Left lung (tissue), 10 donors: ENCODE measurements around the gene SMIM23. TPM values are rescaled to one million over a fixed set of nuclear protein-coding genes. Genes with fewer than 3 reads are reported as not detected.

Experiments
- ATAC-seq: fragments of 200-7000 bp; cut with Tn5 transposase; one replicate; pipeline ENCODE4 v1.9.1; 2020; ENCODE audit warnings: moderate library complexity
- DNase-seq, 4 donors: peaks; one replicate each; pipeline ENCODE4 v3.0.0-alpha.2; 2013 to 2020
- H3K27ac ChIP-seq, 2 donors: fragments of 200-600 bp; sonication (generic) in 1 of 2; one replicate each; pipeline versions ENCODE4 v1.5.0 to v1.8.0; 2020 to 2021
- H3K27me3 ChIP-seq, 2 donors: fragments of 200-600 bp; sonication (generic) in 1 of 2; one replicate each; pipeline versions ENCODE4 v1.5.0 to v1.8.0; 2020 to 2021
- H3K36me3 ChIP-seq, 2 donors: fragments of 200-600 bp; sonication (generic) in 1 of 2; one replicate each; pipeline versions ENCODE4 v1.5.0 to v1.8.0; 2020 to 2021
- H3K4me1 ChIP-seq, 2 donors: fragments of 200-600 bp; one replicate each; pipeline ENCODE4 v1.8.0; 2021
- H3K4me3 ChIP-seq, 2 donors: fragments of 200-600 bp; sonication (generic) in 1 of 2; one replicate each; pipeline versions ENCODE4 v1.5.0 to v1.8.0; 2020 to 2021; ENCODE audit warnings: mild to moderate bottlenecking in 1 of 2
- H3K9me3 ChIP-seq, 2 donors: fragments of 200-600 bp; sonication (generic) in 1 of 2; one replicate each; pipeline versions ENCODE4 v1.5.0 to v1.8.0; 2020 to 2021
- intact Hi-C, 2 donors: fragments of 100-400 bp; cut with DNase I; formaldehyde crosslinking; loops; one replicate each; pipeline versions ENCODE4 v1.11.2 to v1.14.2; 2022
- polyA plus RNA-seq, 6 donors: library from polyadenylated mRNA; unstranded; fragments of 120-200 nt; gene quantifications; one replicate each; pipeline ENCODE4 v1.2.1, GENCODE V29; 2013; ENCODE audit not compliant: insufficient read length in 6 of 6
- total RNA-seq, 2 donors: library from RNA; stranded (reverse); fragmentation: NEBNext Ultra II Directional; extraction: Animal tissue kit (Norgen Biotek cat#: 25700); gene quantifications; one replicate each; pipeline ENCODE4 v1.2.1, GENCODE V29; 2021
- TF ChIP-seq, protein P1 (sequence below), 2 donors: fragments of 200-600 bp; sonication (generic) in 1 of 2; IDR thresholded peaks; one replicate each; pipeline versions ENCODE4 v1.5.0 to v1.8.0; 2021; ENCODE audit warnings: antibody characterized with exemption in 2 of 2
- donor health status: DM: no; HTN: yes; CAD: no.
- donor health status: DM: no; HTN: no; CAD: no.

SMIM23 gene
- total and polyA plus RNA-seq, 8 donors = not detected

- Histone ChIP-seq H3K4me1 (no peaks in the 10 kb centered on the region), H3K36me3 (no peaks in the 10 kb centered on the region), H3K9me3 (no peaks in the 10 kb centered on the region), H3K27me3 (no peaks in the 10 kb centered on the region), H3K27ac (no peak overlapping the region), H3K4me3 (no peak overlapping the region)
- TF ChIP-seq, protein P1, sequence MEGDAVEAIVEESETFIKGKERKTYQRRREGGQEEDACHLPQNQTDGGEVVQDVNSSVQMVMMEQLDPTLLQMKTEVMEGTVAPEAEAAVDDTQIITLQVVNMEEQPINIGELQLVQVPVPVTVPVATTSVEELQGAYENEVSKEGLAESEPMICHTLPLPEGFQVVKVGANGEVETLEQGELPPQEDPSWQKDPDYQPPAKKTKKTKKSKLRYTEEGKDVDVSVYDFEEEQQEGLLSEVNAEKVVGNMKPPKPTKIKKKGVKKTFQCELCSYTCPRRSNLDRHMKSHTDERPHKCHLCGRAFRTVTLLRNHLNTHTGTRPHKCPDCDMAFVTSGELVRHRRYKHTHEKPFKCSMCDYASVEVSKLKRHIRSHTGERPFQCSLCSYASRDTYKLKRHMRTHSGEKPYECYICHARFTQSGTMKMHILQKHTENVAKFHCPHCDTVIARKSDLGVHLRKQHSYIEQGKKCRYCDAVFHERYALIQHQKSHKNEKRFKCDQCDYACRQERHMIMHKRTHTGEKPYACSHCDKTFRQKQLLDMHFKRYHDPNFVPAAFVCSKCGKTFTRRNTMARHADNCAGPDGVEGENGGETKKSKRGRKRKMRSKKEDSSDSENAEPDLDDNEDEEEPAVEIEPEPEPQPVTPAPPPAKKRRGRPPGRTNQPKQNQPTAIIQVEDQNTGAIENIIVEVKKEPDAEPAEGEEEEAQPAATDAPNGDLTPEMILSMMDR (IDR thresholded peaks at IDR 0.05) = no peak
- ATAC-seq = no peak
- intact Hi-C loops = no loop called here
- no peak for DNase-seq
Measured at GRCh38 chr5:171744264-171744663, 41.4 kb upstream of the SMIM23 start.

GRCh38 chr5:171744882-171745281 is 40.7 kb upstream of the SMIM23 start:
- Histone ChIP-seq H3K27me3 (no peaks in the 10 kb centered on the region), H3K36me3 (no peaks in the 10 kb centered on the region), H3K9me3 (no peaks in the 10 kb centered on the region), H3K4me1 (no peaks in the 10 kb centered on the region), H3K4me3 (no peak overlapping the region), H3K27ac (no peak overlapping the region)
- DNase-seq (no peak), ATAC-seq (no peak)
- TF ChIP-seq, protein P1 (IDR thresholded peaks at IDR 0.05) = no peak
- intact Hi-C loops = no loop called here

- ATAC-seq (no peak), DNase-seq (no peak)
- no peaks in the 10 kb centered on the region for H3K9me3 ChIP-seq
- TF ChIP-seq, protein P1 (IDR thresholded peaks at IDR 0.05) = no peak
- H3K27me3 ChIP-seq = no peaks in the 10 kb centered on the region
- H3K36me3 ChIP-seq = no peaks in the 10 kb centered on the region
- H3K27ac ChIP-seq = no peak overlapping the region
- no peak overlapping the region for H3K4me3 ChIP-seq
- H3K4me1 ChIP-seq = no peaks in the 10 kb centered on the region
- intact Hi-C loops = no loop called here
Measured at GRCh38 chr5:171745602-171746001, 40.0 kb upstream of the SMIM23 start.

- DNase-seq (no peak), ATAC-seq (no peak)
- Histone ChIP-seq H3K27ac (no peak overlapping the region), H3K27me3 (no peaks in the 10 kb centered on the region), H3K4me1 (no peaks in the 10 kb centered on the region), H3K9me3 (no peaks in the 10 kb centered on the region), H3K36me3 (no peaks in the 10 kb centered on the region), H3K4me3 (no peak overlapping the region)
- TF ChIP-seq, protein P1 (IDR thresholded peaks at IDR 0.05) = no peak
- intact Hi-C loops = no loop called here
Measured at GRCh38 chr5:171747061-171747859, 38.4 kb upstream of the SMIM23 start.

DNA sequence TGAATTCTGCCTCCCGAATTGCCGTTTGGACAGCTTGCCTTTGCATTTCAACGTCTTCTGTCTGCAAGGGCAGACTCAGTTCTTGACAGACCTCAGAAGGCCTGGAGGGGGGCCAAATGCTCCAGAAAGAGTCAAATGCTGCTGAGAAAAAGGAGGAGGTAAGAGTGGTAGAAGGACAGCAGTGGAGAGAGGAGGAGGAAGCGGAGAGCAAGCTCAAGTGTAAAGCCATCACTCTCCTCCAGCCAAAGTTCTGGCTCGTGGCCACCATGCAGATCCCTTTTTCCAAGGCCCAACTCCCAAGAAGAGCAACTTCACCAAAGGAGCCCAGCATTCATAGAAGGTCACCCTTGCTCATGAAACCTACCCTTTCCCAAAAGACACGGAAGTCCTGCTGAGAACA is 36.9 kb upstream of the SMIM23 start:
- Histone ChIP-seq H3K27me3 (no peaks in the 10 kb centered on the region), H3K27ac (no peak overlapping the region), H3K4me3 (no peak overlapping the region), H3K4me1 (no peaks in the 10 kb centered on the region), H3K9me3 (no peaks in the 10 kb centered on the region), H3K36me3 (no peaks in the 10 kb centered on the region)
- intact Hi-C loops = no loop called here
- ATAC-seq = no peak
- TF ChIP-seq, protein P1 (IDR thresholded peaks at IDR 0.05) = no peak
- no peak for DNase-seq
